Colonic mucosa (tissue), 4 donors: ENCODE results near the gene JAK3. TPM values are rescaled to one million over a fixed set of nuclear protein-coding genes. Genes with fewer than 3 reads are reported as not detected.

ENCODE experiments used
- DNase-seq: peaks from one replicate; pipeline ENCODE4 v3.0.0-alpha.2; 2020
- H3K27ac ChIP-seq: fragments of 200-600 bp; one replicate; pipeline ENCODE4 v1.8.0; 2021
- H3K27me3 ChIP-seq: fragments of 200-600 bp; one replicate; pipeline ENCODE4 v1.8.0; 2021
- H3K36me3 ChIP-seq: fragments of 200-600 bp; one replicate; pipeline ENCODE4 v1.8.0; 2021
- H3K4me1 ChIP-seq: fragments of 200-600 bp; one replicate; pipeline ENCODE4 v1.8.0; 2021; ENCODE audit warnings: mild to moderate bottlenecking
- H3K4me3 ChIP-seq: fragments of 200-600 bp; one replicate; pipeline ENCODE4 v1.8.0; 2021
- H3K9ac ChIP-seq, 2 donors: one replicate each; pipeline ENCODE4 v1.7.0; 2013; ENCODE audit warnings: control low read depth in 2 of 2, low read depth in 2 of 2, low read length in 2 of 2
- H3K9me3 ChIP-seq: fragments of 200-600 bp; one replicate; pipeline ENCODE4 v1.8.0; 2021
- intact Hi-C: fragments of 100-400 bp; cut with DNase I; formaldehyde crosslinking; loops from one replicate; pipeline ENCODE4 v1.14.1; 2022
- total RNA-seq, 2 donors: library from RNA; stranded (reverse); fragmentation: NEBNext Ultra II Directional in 1 of 2; extraction: Animal tissue kit (Norgen Biotek cat#: 25700) in 1 of 2; gene quantifications; one replicate each; pipeline ENCODE4 v1.2.1, GENCODE V29; 2021
- TF ChIP-seq, protein P1 (sequence below): fragments of 200-600 bp; IDR thresholded peaks from one replicate; pipeline ENCODE4 v1.8.0; 2022; ENCODE audit warnings: antibody characterized with exemption, mild to moderate bottlenecking
- donor health status: healthy.
- donor health status: DM: no; HTN: no; CAD: no.
- donor health status: DM: no; HTN: no; CAD: no.

JAK3 gene
- total RNA-seq, 2 donors from 2014 or later = 3.1 to 4.0 TPM

DNA sequence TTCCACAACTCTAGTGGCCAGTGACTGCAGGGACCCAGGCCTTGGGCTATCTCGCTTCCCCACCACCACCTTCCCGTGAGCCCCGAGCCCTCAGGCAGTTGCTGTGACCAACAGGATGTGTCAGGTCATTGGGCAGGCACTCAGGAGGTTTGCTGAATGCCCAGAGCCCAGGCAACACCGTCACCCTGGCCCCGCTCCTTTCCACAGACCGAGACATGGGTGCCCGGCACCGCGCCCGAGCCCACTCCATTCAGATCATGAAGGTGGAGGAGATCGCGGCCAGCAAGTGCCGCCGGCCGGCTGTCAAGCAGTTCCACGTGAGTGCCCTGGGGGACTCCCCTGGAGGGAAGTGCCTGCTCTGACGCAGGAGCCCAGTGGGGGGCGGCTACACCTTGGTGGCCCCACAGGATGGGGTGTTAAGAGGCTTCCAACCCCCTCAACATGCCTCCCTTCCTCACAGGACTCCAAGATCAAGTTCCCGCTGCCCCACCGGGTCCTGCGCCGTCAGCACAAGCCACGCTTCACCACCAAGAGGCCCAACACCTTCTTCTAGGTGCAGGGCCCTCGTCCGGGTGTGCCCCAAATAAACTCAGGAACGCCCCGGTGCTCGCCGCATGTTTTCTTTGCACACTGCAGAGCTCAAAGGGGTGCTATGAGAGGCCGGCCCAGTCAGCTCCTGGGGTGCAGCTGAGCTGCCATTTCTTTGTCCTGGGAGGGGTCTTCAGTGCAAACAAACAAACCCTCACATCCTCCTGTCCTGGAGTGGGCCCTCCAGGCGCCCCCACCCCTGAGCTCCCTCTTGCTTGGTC lies 15.1 kb upstream of the JAK3 start:
- H3K27me3 ChIP-seq = no peaks in the 10 kb centered on the region
- no peak overlapping the region for H3K4me3 ChIP-seq
- H3K36me3 ChIP-seq = peaks cover 24% of the 10 kb centered on the region
- H3K9ac ChIP-seq = peak overlapping the region in 1 of 2 donors; percentile 96
- no peak for DNase-seq
- TF ChIP-seq, protein P1, sequence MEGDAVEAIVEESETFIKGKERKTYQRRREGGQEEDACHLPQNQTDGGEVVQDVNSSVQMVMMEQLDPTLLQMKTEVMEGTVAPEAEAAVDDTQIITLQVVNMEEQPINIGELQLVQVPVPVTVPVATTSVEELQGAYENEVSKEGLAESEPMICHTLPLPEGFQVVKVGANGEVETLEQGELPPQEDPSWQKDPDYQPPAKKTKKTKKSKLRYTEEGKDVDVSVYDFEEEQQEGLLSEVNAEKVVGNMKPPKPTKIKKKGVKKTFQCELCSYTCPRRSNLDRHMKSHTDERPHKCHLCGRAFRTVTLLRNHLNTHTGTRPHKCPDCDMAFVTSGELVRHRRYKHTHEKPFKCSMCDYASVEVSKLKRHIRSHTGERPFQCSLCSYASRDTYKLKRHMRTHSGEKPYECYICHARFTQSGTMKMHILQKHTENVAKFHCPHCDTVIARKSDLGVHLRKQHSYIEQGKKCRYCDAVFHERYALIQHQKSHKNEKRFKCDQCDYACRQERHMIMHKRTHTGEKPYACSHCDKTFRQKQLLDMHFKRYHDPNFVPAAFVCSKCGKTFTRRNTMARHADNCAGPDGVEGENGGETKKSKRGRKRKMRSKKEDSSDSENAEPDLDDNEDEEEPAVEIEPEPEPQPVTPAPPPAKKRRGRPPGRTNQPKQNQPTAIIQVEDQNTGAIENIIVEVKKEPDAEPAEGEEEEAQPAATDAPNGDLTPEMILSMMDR = no peak
- H3K27ac ChIP-seq = peak overlapping the region; percentile 61
- peaks cover 9% of the 10 kb centered on the region for H3K4me1 ChIP-seq
- no peaks in the 10 kb centered on the region for H3K9me3 ChIP-seq
- intact Hi-C loops = loop anchor here (2.0 kb wide), 1 partner anchor 70 kb away; the partner anchor contains the start of gene CCDC124

DNA sequence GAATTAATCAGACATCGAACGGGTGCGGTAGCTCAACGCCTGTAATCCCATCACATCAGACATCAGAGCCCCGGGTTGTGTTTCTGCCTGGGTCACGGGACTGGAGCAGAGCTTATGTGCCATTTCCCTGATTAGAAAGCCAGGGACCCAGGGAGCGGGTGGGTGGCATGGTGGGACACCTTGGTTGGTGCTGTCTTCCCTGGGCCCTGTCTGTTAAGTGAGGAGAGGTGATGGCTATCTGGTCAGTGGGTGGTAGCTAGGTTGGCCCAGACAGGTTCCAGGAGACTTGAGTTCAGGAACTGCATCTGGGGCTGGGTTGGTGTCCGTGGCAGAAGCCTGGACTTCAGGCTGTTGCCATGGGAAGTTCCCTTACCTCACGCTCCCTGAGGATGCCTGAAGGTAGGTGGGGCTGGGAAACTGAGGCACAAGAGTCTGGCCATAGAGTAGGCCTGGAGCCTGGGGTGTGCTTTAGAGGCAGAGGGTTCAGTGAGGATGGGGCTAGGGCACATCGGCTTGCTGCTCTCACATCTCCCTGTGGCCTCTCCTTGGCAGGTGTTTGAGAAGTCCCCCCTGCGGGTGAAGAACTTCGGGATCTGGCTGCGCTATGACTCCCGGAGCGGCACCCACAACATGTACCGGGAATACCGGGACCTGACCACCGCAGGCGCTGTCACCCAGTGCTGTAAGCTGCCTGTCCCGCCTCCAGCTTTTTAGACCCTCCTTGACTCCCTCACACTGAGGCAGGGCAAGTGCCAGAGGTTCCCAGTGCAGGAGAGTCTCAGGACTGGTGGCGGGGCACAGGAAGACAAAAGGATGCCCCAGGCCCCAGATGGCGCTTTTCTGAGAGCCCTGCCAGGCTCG lies 14.0 kb upstream of the JAK3 start:
- Histone ChIP-seq H3K27me3 (no peaks in the 10 kb centered on the region), H3K4me1 (peaks cover 9% of the 10 kb centered on the region), H3K9ac (peak overlapping the region in 1 of 2 donors; percentile 96), H3K9me3 (no peaks in the 10 kb centered on the region), H3K27ac (no peak overlapping the region), H3K36me3 (peaks cover 24% of the 10 kb centered on the region), H3K4me3 (peak overlapping the region; percentile 92)
- TF ChIP-seq, protein P1 = no peak
- DNase-seq = no peak
- intact Hi-C loops = loop anchor here (2.0 kb wide), 1 partner anchor 71 kb away; the partner anchor contains the start of gene CCDC124

DNA sequence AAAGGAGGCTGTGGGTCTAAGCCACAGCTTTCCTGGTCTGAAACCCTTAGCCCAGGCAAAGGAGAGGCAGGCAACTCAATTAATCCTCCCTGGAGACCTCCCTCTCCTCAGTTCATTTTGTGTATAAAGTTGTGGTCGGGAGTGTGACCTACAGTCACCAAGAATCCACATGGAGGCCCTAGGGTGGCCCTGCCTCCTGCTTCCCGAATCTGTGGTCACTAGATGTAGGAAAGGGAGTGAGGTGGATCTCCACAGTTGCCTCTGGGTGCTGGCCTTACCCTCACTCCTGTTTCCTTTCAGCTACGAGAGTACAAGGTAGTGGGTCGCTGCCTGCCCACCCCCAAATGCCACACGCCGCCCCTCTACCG lies 13.2 kb upstream of the JAK3 start:
- H3K27me3 ChIP-seq = no peaks in the 10 kb centered on the region
- no peak overlapping the region for H3K27ac ChIP-seq
- TF ChIP-seq, protein P1 = no peak
- H3K36me3 ChIP-seq = peaks cover 24% of the 10 kb centered on the region
- H3K9ac ChIP-seq = peak overlapping the region; percentile 75 to 96
- peaks cover 9% of the 10 kb centered on the region for H3K4me1 ChIP-seq
- no peak for DNase-seq
- peak overlapping the region; percentile 92 for H3K4me3 ChIP-seq
- intact Hi-C loops = no loop called here
- H3K9me3 ChIP-seq = no peaks in the 10 kb centered on the region

- Histone ChIP-seq H3K27ac (peak overlapping the region; percentile 75), H3K4me1 (peaks cover 8% of the 10 kb centered on the region), H3K4me3 (peak overlapping the region; percentile 92), H3K9me3 (no peaks in the 10 kb centered on the region), H3K36me3 (peaks cover 24% of the 10 kb centered on the region), H3K9ac (peak overlapping the region; percentile 75 to 96), H3K27me3 (no peaks in the 10 kb centered on the region)
- intact Hi-C loops = no loop called here
- TF ChIP-seq, protein P1 = no peak
- no peak for DNase-seq
Observed at GRCh38 chr19:17860331-17860992, 12.7 kb upstream of the JAK3 start.
